GM21619 (cell line): ENCODE results near the gene CRELD2.

ENCODE experiments used
- ATAC-seq: cut with Tn5 transposase; IDR thresholded peaks from one replicate; pipeline ENCODE4 v1.9.1; 2021; ENCODE audit not compliant: unreplicated experiment

The CRELD2 gene

DNA sequence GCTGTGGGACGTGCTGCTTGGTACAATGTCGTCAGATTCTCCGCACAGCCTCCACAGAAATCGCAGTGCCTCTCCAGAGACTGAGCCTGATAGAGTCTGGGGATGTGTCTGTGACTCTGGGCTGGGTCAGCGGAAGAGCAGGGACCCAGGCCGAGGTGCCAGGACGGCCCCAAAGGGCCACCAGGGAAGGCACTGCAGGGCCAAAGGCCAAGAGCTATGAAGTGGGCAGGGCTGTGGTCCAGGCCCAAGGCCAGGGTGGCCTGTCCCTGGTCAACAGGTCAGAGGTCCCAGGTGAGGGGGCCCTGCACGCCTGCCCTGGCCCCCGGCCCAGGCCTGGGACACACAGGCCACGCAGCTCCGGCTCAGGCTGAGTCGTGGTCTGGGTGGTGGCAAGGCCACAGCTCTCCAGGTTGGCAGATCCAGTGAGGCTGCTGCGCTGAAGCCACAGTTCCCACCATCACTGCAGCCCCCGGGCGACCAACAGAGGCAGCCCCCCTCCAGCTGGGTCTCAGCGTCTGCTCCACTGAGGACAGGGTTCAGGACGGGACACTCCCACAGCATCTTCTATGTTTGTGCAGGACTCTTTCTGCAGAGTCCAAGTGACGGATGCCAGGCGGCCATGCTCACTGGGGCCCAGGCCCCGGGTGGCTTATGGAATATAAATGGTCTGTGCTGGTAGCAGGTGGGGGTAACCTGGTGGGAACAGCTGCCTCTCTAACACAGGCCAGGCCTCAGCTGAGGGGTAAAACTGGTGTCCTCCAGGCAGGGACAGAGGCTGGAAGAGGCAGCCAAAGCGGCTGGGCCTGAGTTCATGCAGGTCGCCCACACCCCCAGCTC is 37.4 kb downstream of the CRELD2 start:
- ATAC-seq: no peak

- no peak for ATAC-seq
Measured at GRCh38 chr22:49956418-49956770, 38.0 kb downstream of the CRELD2 start.

DNA sequence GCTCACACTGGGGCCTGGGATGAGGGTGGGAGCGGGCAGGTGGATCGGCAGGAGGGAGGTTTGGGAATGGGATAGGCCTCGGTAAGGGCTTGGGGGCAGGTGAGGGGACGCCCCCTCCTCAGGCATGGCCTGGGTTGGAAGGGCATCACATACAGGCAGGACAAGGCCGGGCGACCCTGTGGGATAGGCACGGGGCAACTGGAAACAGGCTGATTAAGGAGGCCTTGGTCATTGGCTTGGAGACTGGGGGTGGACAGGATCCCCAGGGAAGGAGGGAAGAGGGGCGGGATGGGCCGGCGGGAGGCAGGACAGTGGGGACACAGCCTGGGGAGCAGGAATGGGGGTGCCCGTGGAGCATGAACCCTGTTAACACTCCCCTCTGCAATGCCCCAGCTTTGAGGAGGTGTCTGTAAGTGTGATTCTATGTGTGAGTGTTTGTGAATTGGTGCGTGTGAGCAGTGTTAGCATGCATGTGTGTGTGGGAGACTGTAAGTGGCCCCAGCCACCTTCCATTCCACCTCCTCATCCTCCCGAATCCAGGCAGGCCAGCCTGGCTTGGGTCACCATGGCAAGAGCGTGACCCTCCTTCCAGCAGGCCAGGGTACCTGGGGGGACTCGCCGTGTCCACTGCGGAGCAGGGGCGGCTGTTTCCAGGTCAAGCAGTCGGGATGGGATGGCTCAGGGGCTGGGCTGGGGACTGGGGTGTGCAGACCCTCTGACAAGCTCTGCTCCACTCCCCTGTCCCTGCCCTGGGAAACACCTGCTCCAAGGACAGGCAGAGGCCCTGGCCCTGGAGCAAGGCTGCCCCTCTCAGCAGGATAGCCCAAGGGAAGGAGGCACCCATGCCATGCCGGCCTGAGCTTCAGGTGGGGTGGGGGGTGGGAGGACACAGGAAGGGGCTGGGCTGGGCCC is 38.7 kb downstream of the CRELD2 start:
- no peak for ATAC-seq

DNA sequence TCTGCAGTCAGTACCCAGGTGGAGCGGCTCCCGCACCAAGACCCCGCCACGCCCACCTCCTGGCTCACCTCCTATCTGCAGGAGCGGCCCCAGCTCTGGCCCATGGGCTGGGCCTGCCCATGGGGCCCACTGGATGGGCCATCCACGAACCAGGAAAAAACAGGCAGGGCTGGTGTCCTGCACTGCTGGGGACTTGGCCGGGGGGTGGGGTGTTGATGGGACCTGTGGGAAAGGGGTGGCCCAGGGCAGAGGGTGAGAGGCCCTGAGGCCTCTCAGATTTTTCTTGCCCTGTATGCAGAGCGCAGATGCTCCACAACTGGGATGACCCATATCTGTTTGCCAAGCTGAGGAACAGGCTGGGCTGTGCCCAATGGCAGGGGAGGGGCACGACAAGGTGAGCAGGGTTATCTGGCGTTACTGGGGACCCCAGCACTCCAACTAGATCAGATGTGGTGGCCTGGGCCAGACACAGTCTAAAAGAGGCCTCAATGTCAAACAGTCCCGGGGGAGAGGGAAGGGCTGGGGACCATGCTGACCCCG is 39.5 kb downstream of the CRELD2 start:
- ATAC-seq: no peak

GRCh38 chr22:49958366-49958921 is 40.0 kb downstream of the CRELD2 start:
- ATAC-seq: no peak

GRCh38 chr22:49958931-49959781 is 40.7 kb downstream of the CRELD2 start:
- ATAC-seq: no peak

DNA sequence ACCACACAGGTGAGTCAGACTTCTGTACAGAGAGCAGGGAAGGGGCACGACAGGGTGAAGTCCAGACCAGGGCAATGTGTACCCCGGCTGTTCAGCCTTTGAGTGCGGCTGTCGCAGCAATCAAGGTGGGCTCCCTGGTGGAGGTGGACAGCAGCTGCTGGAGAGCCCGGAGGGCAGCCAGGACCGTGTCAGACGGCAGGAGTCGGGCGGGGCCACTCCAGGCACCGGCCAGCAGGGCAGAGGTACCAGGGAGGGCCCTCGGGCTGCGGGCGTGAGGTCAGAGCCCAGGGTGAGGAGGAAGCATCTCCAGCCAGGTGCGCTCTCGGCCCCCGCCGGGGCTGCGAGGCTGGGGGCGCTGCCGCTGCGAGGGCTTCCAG is 41.3 kb downstream of the CRELD2 start:
- ATAC-seq: no peak

DNA sequence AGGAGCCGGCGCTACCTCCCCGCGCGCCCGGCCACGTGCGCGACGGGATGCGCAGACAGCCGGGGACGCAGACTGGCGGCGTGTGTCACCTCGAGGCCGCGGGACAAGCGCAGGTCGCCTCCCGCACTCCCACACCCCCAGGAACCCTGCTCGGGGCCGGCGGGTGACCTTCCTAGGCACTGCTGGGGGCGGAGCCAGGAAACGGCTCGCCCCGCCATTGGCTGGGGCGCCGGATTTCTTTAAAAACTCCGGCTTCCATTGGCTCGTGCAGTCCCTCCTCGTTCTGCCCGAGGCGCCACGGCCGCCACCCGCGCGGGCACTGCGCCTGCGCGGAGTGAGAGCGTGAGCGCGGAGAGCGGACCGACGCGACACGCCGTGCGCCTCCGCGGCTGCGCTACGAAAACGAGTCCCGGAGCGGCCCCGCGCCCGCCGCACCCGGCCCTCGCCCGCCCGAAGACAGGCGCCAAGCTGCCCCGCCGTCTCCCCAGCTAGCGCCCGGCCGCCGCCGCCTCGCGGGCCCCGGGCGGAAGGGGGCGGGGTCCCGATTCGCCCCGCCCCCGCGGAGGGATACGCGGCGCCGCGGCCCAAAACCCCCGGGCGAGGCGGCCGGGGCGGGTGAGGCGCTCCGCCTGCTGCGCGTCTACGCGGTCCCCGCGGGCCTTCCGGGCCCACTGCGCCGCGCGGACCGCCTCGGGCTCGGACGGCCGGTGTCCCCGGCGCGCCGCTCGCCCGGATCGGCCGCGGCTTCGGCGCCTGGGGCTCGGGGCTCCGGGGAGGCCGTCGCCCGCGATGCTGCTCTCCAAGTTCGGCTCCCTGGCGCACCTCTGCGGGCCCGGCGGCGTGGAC is 41.9 kb downstream of the CRELD2 start, which contains the start of gene PIM3:
PIM3 (plus strand) TSS at position 614 of the 846 bp plus-strand sequence; CDS start at position 790, 176 bp downstream.
- ATAC-seq: peak; percentile 50

DNA sequence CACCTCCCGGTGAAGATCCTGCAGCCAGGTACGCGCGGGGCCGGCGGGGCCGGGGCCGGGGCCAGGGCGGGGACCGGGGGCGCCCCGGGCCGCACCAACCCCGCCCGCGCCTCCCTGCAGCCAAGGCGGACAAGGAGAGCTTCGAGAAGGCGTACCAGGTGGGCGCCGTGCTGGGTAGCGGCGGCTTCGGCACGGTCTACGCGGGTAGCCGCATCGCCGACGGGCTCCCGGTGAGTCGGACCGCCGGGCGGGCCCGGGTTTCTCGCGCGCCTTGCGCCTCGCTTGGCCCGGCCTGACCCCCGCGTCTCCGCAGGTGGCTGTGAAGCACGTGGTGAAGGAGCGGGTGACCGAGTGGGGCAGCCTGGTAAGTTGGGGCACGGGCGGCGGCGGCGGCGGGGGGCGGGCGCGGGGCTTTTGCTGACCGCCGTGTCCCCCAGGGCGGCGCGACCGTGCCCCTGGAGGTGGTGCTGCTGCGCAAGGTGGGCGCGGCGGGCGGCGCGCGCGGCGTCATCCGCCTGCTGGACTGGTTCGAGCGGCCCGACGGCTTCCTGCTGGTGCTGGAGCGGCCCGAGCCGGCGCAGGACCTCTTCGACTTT is 42.7 kb downstream of the CRELD2 start:
- ATAC-seq: no peak

GRCh38 chr22:49961601-49962011 is 43.2 kb downstream of the CRELD2 start:
- no peak for ATAC-seq

GRCh38 chr22:49962012-49962750 is 43.7 kb downstream of the CRELD2 start:
- no peak for ATAC-seq

- no peak for ATAC-seq
Measured at GRCh38 chr22:49962751-49963646, 44.6 kb downstream of the CRELD2 start.

- no peak for ATAC-seq
Measured at GRCh38 chr22:49963647-49964026, 45.2 kb downstream of the CRELD2 start.

DNA sequence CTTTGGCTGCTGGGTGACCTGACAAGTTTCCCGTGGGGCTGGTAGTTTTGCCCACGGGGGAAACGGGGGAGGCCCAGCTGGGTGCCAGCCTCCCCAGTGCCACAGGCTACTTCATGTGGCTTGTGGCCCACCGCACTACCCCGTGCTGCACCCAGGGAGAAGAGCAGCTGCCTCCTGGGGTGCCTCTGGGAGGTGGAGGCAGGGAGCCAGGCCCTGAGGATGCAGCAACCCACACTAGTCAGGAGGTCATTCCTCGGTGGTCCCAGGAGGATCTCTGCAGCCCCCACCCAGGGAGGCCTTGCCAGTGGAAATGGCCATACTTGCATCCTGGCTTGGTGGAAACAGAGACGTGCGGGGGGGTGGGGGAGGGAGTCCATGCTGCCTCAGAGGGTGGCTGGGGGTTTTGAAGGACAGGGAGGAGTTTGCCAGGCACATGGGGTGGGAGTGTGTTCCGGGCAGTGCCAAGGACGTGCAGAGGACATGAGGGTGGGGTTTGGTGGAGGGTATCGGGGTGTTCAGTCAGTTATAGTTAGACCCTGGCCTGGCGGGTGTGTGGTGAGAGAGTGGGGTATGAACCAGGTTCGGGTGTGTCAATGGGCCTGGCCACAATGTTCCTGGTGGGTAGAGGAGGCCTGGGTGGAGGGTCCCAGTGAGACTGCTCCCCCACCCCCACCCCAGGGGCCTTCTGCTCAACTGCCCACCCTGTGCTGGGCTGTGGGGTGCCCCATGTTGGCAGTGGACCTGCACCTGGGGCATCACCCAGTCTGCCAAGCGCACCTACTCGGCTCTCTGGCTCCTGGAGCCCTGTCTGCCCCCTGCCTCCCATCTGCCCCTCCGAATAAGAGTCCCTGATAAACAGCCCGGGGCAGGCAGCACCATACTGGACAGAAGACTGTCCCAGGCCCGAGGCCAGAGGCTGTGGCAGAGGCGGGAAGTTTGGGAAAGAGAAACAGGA is 46.0 kb downstream of the CRELD2 start:
- ATAC-seq: no peak

- no peak for ATAC-seq
Measured at GRCh38 chr22:49965091-49966040, 46.9 kb downstream of the CRELD2 start.
